GM18505 (cell line): ENCODE results near the gene DKK3.

Experiments used
- ATAC-seq: cut with Tn5 transposase; IDR thresholded peaks from one replicate; pipeline ENCODE4 v1.9.1; 2021; ENCODE audit not compliant: unreplicated experiment
- POLR2A ChIP-seq: IDR thresholded peaks from 4 replicates; pipeline ENCODE4 v1.6.1; 2011; ENCODE audit warnings: borderline replicate concordance; ENCODE audit not compliant: insufficient read depth, insufficient read length; ENCODE audit errors: extremely low read depth

DKK3 gene

GRCh38 chr11:12020546-12020945 is 12.1 kb upstream of the DKK3 start:
- no peak for TF ChIP-seq POLR2A
- ATAC-seq, result no peak

- no peak for TF ChIP-seq POLR2A
- no peak for ATAC-seq
Measured at GRCh38 chr11:12019866-12020416, 11.5 kb upstream of the DKK3 start.

GRCh38 chr11:12019337-12019736 is 10.9 kb upstream of the DKK3 start:
- TF ChIP-seq POLR2A, result no peak
- ATAC-seq, result no peak

GRCh38 chr11:12017865-12018453 is 9.5 kb upstream of the DKK3 start:
- TF ChIP-seq POLR2A, result no peak
- no peak for ATAC-seq

- TF ChIP-seq POLR2A, result no peak
- no peak for ATAC-seq
Measured at GRCh38 chr11:12017243-12017678, 8.8 kb upstream of the DKK3 start.

- no peak for TF ChIP-seq POLR2A
- ATAC-seq, result no peak
Measured at GRCh38 chr11:12016246-12016645, 7.8 kb upstream of the DKK3 start.

- no peak for TF ChIP-seq POLR2A
- ATAC-seq, result no peak
Measured at GRCh38 chr11:12015486-12015885, 7.1 kb upstream of the DKK3 start.

- no peak for ATAC-seq
- no peak for TF ChIP-seq POLR2A
Measured at GRCh38 chr11:12013781-12014180, 5.4 kb upstream of the DKK3 start.

GRCh38 chr11:12009617-12010321 is 1.3 kb upstream of the DKK3 start:
- no peak for ATAC-seq
- no peak for TF ChIP-seq POLR2A

GRCh38 chr11:12008790-12009616 is 577 bp upstream of the DKK3 start:
- ATAC-seq, result no peak
- TF ChIP-seq POLR2A, result no peak

- no peak for TF ChIP-seq POLR2A
- no peak for ATAC-seq
Measured at GRCh38 chr11:12007230-12007593, 1.2 kb downstream of the DKK3 start.

- ATAC-seq, result no peak
- TF ChIP-seq POLR2A, result no peak
Measured at GRCh38 chr11:12006552-12007229, 1.7 kb downstream of the DKK3 start.

GRCh38 chr11:12005476-12005875 is 3.0 kb downstream of the DKK3 start:
- no peak for ATAC-seq
- TF ChIP-seq POLR2A, result no peak
